CD4-positive, alpha-beta memory T cell (primary cell): ENCODE measurements around the gene MSANTD1. TPM values are rescaled to one million over a fixed set of nuclear protein-coding genes. Genes with fewer than 3 reads are reported as not detected.

Experiments
- CTCF ChIA-PET: fragments of 350-600 bp; sonication (Branson Sonifier 250); formaldehyde crosslinking; loops from one replicate; lab custom pipeline; 2021; ENCODE audit warnings: inconsistent platforms; ENCODE audit not compliant: partially characterized antibody; lab: Charles Lee
- POLR2A ChIA-PET: fragments of 350-600 bp; sonication (Branson Sonifier 250); formaldehyde crosslinking; loops from one replicate; lab custom pipeline; 2021; ENCODE audit not compliant: partially characterized antibody; lab: Charles Lee
- DNase-seq, 5 donors: peaks; one replicate each; pipeline versions ENCODE4 v3.0.0 to v3.0.0-alpha.2; 2020 to 2022; ENCODE audit warnings: mixed read lengths in 1 of 5
- H3K27ac ChIP-seq: one replicate; pipeline ENCODE4 v1.7.0; 2013; ENCODE audit warnings: low read depth, low read length
- H3K27me3 ChIP-seq: 2 replicates; pipeline ENCODE4 v1.7.0; 2013; ENCODE audit warnings: mild to moderate bottlenecking, low read length, moderate library complexity; ENCODE audit not compliant: insufficient read depth
- H3K36me3 ChIP-seq: 2 replicates; pipeline ENCODE4 v1.7.0; 2013; ENCODE audit warnings: mild to moderate bottlenecking, low read length, moderate library complexity; ENCODE audit not compliant: insufficient read depth
- H3K4me1 ChIP-seq: 2 replicates; pipeline ENCODE4 v1.7.0; 2013; ENCODE audit warnings: mild to moderate bottlenecking, low read length, moderate library complexity; ENCODE audit not compliant: insufficient read depth
- H3K4me3 ChIP-seq, 2 donors: one replicate each; pipeline ENCODE4 v1.7.0; 2013; ENCODE audit warnings: low read length in 2 of 2, mild to moderate bottlenecking in 1 of 2
- H3K9me3 ChIP-seq, 2 donors: one replicate each; pipeline ENCODE4 v1.7.0; 2013; ENCODE audit warnings: low read length in 2 of 2, control low read depth in 1 of 2; ENCODE audit not compliant: control insufficient read depth in 1 of 2
- H3K27ac Mint-ChIP-seq, 7 donors: one replicate each; pipeline ENCODE4 v1.8.0; 2020 to 2021; ENCODE audit warnings: mixed read lengths in 7 of 7, mild to moderate bottlenecking in 6 of 7, inconsistent platforms in 3 of 7, moderate library complexity in 3 of 7
- H3K27me3 Mint-ChIP-seq, 2 donors: one replicate each; pipeline ENCODE4 v1.8.0; 2020 to 2021; ENCODE audit warnings: mixed read lengths in 2 of 2
- H3K36me3 Mint-ChIP-seq, 2 donors: one replicate each; pipeline ENCODE4 v1.8.0; 2020 to 2021; ENCODE audit warnings: mixed read lengths in 2 of 2, inconsistent platforms in 1 of 2, mild to moderate bottlenecking in 1 of 2
- H3K4me1 Mint-ChIP-seq, 4 donors: one replicate each; pipeline ENCODE4 v1.8.0; 2020 to 2021; ENCODE audit warnings: mixed read lengths in 4 of 4, mild to moderate bottlenecking in 1 of 4
- H3K4me3 Mint-ChIP-seq, 8 donors: one replicate each; pipeline ENCODE4 v1.8.0; 2020 to 2021; ENCODE audit warnings: mixed read lengths in 8 of 8, mild to moderate bottlenecking in 7 of 8, moderate library complexity in 6 of 8, inconsistent platforms in 3 of 8
- H3K9me3 Mint-ChIP-seq, 8 donors: one replicate each; pipeline ENCODE4 v1.8.0; 2020 to 2021; ENCODE audit warnings: mixed read lengths in 8 of 8, mild to moderate bottlenecking in 5 of 8, inconsistent platforms in 3 of 8, moderate library complexity in 1 of 8
- intact Hi-C: fragments of 100-400 bp; cut with micrococcal nuclease; formaldehyde crosslinking; loops from one replicate; pipeline ENCODE4 v1.15.1; 2023
- polyA plus RNA-seq, 2 donors: library from polyadenylated mRNA; unstranded; fragments of 300-500 nt; fragmentation: Illumina TruSeq; gene quantifications; one replicate each; pipeline ENCODE4 v1.2.3, GENCODE V29; 2021
- total RNA-seq, 2 experiments: library from RNA; stranded (reverse); gene quantifications; one replicate each; pipeline ENCODE4 v1.2.3, GENCODE V29; 2021

MSANTD1 gene
- total and polyA plus RNA-seq, 4 experiments from 2014 or later, result 0.08 to 2.2 (median 2.0) TPM; not detected in 1

DNA sequence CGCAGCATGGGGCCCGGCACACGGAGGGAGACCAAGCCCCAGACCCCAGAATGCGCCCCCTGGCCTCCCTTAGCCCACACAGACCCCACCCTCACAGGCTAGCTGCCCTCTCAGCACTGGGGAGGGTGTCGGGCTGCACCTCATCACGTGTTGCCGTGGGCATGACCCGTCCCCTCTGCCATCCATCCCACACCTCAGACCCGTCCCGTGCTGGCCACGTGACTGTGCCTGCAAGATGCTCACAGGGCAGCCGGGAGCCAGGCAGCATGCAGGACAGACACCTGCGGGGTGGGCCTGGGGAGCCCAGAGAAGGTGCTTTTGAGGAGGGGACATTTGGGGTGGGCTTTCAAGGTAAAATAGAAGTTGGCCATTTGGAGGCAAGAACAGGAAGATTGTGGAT, 4.8 kb downstream of the MSANTD1 start:
- Histone ChIP-seq H3K27me3 (no peaks in the 10 kb centered on the region), H3K36me3 (no peaks in the 10 kb centered on the region), H3K27ac (no peak overlapping the region), H3K4me1 (no peaks in the 10 kb centered on the region), H3K4me3 (no peak overlapping the region), H3K9me3 (no peaks in the 10 kb centered on the region)
- Mint-ChIP-seq H3K27ac (peak overlapping the region in 1 of 7 donors; percentile 53), H3K4me1 (no peaks in the 10 kb centered on the region), H3K36me3 (peaks cover 0 to 8% of the 10 kb centered on the region in 2 donors), H3K9me3 (no peaks in the 10 kb centered on the region), H3K4me3 (no peak overlapping the region), H3K27me3 (no peaks in the 10 kb centered on the region)
- DNase-seq, result no peak
- ChIA-PET CTCF (no interaction called here), POLR2A (no interaction called here)
- intact Hi-C loops, result no loop called here

DNA sequence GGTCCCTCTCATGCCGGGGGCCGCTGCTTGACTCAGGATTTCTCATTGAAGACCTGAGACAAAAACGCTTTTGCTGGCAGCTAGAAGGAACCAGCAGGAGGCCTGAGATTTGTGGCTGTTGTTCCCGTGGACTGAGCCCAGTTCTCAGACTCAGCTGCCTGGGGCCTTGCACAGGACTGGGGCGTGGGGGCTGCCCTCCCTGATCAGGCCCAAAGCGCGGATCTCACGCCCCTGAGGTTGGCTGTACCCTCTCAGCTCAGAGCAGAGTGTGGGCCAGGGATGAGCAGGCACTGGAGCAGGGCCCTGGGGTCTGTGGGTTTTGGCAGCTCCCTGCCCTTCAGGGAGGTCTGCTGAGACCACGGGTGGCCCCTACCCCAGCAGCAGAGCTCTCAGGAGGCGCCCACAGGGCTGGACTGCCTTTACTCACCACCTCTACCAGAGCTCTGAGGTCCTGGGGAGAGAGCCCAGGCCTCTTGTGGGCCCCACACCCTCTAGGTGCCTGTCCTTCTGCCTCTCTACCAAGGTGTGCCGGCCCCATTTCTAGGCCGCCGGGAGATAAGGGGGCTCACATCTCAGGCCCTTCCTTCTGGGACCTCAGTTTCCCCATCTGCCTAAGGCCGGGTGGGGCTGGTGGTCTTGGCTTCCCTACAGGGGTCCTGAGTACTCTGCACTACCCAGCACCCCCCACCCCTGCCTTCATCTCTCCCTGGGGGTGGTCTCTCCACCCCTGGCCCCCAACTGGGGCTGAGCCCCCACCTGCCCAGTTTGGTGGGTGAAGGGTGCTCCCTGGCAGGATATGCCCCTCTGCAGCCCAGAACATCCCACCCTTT, 5.6 kb downstream of the MSANTD1 start:
- no peaks in the 10 kb centered on the region for H3K27me3 Mint-ChIP-seq
- H3K9me3 ChIP-seq, result no peaks in the 10 kb centered on the region
- no peaks in the 10 kb centered on the region for H3K27me3 ChIP-seq
- H3K4me3 ChIP-seq, result no peak overlapping the region
- CTCF ChIA-PET, result no interaction called here
- no peaks in the 10 kb centered on the region for H3K4me1 Mint-ChIP-seq
- H3K4me1 ChIP-seq, result no peaks in the 10 kb centered on the region
- peaks cover 0 to 8% of the 10 kb centered on the region in 2 donors for H3K36me3 Mint-ChIP-seq
- H3K36me3 ChIP-seq, result no peaks in the 10 kb centered on the region
- H3K27ac ChIP-seq, result no peak overlapping the region
- intact Hi-C loops, result no loop called here
- H3K27ac Mint-ChIP-seq, result no peak overlapping the region
- POLR2A ChIA-PET, result no interaction called here
- no peaks in the 10 kb centered on the region for H3K9me3 Mint-ChIP-seq
- no peak overlapping the region for H3K4me3 Mint-ChIP-seq
- no peak for DNase-seq

DNA sequence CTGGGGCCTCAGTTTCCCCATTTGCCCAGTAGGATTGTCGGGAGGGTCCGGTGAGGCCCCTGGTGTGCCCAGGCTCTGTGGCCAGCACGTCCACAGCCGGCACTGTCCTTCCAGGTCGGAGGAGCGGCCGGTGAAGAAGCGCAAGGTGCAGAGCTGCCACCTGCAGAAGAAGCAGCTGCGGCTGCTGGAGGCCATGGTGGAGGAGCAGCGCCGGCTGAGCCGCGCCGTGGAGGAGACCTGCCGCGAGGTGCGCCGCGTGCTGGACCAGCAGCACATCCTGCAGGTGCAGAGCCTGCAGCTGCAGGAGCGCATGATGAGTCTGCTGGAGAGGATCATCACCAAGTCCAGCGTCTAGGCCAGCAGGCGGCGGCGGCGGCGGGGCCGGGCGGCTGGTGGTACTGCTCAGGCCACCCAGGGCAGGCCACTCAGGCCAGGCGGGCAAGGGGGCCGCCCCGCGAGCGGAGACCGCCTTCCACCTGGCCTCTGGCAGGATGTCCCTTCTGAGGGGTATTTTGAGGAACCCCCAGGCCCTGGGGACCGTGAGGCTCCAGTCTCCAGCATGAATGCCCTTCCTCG, 6.7 kb downstream of the MSANTD1 start:
- no peaks in the 10 kb centered on the region for H3K36me3 ChIP-seq
- H3K4me3 ChIP-seq, result no peak overlapping the region
- no peak for DNase-seq
- intact Hi-C loops, result no loop called here
- H3K4me1 ChIP-seq, result no peaks in the 10 kb centered on the region
- POLR2A ChIA-PET, result no interaction called here
- Mint-ChIP-seq H3K4me3 (no peak overlapping the region), H3K27ac (no peak overlapping the region), H3K36me3 (peaks cover 0 to 8% of the 10 kb centered on the region in 2 donors), H3K4me1 (no peaks in the 10 kb centered on the region), H3K27me3 (no peaks in the 10 kb centered on the region), H3K9me3 (no peaks in the 10 kb centered on the region)
- CTCF ChIA-PET, result no interaction called here
- no peaks in the 10 kb centered on the region for H3K27me3 ChIP-seq
- H3K27ac ChIP-seq, result no peak overlapping the region
- no peaks in the 10 kb centered on the region for H3K9me3 ChIP-seq

DNA sequence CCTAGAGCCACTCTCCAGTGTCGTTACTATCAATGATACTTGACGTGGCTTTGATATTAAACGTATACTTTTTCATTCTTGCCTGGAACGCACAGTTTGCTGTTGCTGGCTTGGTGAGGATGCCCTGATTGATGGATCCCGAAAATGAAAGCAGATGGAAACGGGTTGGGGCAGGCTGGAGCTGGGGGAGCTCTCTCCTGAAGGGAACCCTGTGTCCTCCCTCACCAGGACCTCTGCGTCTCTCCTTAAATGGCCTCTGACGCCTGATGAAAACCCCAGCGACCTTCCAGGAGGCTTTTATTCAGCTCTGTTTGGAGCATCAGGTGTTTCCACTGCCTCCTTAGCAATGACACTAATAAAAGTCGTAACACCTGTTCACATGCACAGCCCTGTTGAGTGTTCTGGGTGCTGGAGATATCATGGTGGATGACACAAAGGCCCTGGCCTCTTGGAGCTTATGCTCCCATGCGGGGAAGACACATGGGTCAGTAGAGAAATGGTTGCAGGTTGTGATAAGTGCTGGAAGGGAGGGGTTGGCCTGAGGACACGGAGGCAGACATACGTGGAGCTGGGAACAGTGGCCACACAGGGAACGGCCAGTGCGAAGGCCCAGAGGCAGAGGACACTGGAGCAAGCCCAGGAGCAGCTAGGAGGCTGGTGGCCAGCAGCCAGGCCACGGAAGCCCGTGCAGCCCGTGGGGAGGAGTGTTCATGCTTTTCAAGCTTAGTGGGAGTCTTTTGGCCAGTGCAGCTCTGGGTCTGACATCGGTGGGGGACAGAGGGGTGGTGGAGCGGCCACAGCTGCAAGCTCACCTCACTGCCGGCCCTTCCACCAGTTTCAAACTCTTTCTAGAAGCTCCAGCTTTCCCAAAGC, 7.5 kb downstream of the MSANTD1 start:
- Histone ChIP-seq H3K27ac (no peak overlapping the region), H3K36me3 (no peaks in the 10 kb centered on the region), H3K4me1 (no peaks in the 10 kb centered on the region), H3K27me3 (no peaks in the 10 kb centered on the region), H3K9me3 (no peaks in the 10 kb centered on the region), H3K4me3 (no peak overlapping the region)
- Mint-ChIP-seq H3K36me3 (peaks cover 0 to 8% of the 10 kb centered on the region in 2 donors), H3K9me3 (no peaks in the 10 kb centered on the region), H3K27ac (no peak overlapping the region), H3K4me1 (no peaks in the 10 kb centered on the region), H3K4me3 (no peak overlapping the region), H3K27me3 (no peaks in the 10 kb centered on the region)
- intact Hi-C loops, result no loop called here
- DNase-seq, result no peak
- ChIA-PET POLR2A (no interaction called here), CTCF (no interaction called here)

DNA sequence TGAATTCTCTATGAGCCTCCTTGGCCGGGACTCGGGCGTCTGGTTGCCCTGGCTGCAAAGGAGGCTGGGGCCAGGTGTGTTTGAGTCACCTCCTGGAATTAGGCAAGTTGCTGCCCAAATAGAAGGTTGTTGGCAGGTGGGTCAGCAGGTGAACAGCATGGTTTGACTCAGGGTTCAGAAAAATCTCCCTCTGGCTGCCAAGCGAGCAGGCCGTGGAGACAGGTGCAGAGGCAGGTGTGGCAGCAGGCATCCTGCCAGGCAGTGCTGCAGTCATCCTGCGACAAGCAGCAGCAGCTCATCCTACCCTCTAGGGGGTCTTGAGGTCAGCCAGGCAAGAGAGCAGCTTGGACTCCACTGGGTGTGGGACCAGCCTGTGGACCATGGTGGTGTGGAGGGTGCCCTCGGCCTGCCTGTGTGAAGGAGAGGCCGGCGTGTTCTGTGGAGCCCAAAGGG, 8.2 kb downstream of the MSANTD1 start:
- Mint-ChIP-seq H3K9me3 (no peaks in the 10 kb centered on the region), H3K27ac (peak overlapping the region in 1 of 7 donors; percentile 60), H3K4me3 (no peak overlapping the region), H3K36me3 (peaks cover 0 to 8% of the 10 kb centered on the region in 2 donors), H3K4me1 (no peaks in the 10 kb centered on the region), H3K27me3 (no peaks in the 10 kb centered on the region)
- Histone ChIP-seq H3K9me3 (no peaks in the 10 kb centered on the region), H3K27ac (no peak overlapping the region), H3K27me3 (no peaks in the 10 kb centered on the region), H3K4me3 (no peak overlapping the region), H3K4me1 (no peaks in the 10 kb centered on the region), H3K36me3 (no peaks in the 10 kb centered on the region)
- POLR2A ChIA-PET, result no interaction called here
- CTCF ChIA-PET, result no interaction called here
- intact Hi-C loops, result no loop called here
- no peak for DNase-seq

DNA sequence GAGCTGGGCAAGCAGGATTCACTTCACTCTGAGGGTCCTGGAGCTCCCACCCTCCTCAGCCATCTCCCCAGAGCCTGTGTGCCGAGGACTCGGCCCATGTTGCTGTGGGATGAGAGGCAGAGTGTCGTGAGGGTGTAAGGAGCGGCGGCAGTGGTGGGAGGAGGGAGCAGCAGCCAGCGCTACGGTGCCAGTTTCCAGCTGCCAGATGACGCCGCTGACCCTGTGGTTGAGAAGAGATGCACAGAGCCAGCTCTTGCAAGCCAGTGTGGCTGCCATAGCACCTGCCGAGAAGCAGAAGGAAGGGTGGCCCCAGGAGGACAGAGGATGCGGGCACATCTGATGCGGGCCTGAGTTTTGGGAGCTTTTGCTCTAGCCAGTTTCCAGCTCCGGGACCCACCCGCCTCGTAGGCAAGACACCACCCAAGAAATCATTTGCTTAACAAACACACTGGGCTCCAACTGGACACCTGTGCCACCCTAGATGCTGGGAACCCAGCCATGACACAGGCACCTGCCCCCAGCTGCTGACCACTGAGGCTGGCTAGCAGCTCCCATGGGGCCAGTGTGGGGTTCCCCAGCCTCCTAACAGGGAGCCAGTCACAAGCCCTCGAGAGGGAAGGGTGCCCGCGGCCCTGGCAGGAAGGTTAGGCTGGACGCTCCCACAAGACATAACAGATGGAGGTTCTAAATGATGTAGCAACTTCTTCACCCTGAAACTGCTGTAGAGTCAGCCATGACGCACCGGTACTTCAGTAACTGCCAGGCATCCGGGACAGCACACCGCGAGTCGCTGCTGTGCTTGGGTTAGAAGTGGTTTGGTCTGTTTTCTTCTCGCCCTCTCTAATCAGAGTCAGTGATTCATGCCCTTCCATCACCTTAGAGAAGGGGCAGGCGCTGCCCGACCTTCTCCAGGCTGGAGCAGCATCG, 8.9 kb downstream of the MSANTD1 start:
- no peak for DNase-seq
- H3K36me3 ChIP-seq, result no peaks in the 10 kb centered on the region
- H3K4me1 ChIP-seq, result no peaks in the 10 kb centered on the region
- Mint-ChIP-seq H3K27ac (no peak overlapping the region), H3K4me3 (no peak overlapping the region), H3K27me3 (no peaks in the 10 kb centered on the region), H3K9me3 (no peaks in the 10 kb centered on the region), H3K4me1 (no peaks in the 10 kb centered on the region), H3K36me3 (peaks cover 0 to 8% of the 10 kb centered on the region in 2 donors)
- H3K27ac ChIP-seq, result no peak overlapping the region
- H3K27me3 ChIP-seq, result no peaks in the 10 kb centered on the region
- CTCF ChIA-PET, result no interaction called here
- H3K4me3 ChIP-seq, result no peak overlapping the region
- intact Hi-C loops, result no loop called here
- no peaks in the 10 kb centered on the region for H3K9me3 ChIP-seq
- POLR2A ChIA-PET, result no interaction called here
